DMS153 treated with DMSO at 0.1 percent for 48 hours (cell line): ENCODE data around the gene CD63.
"Not testable (repeated sequence)": the region's sequence is repeated elsewhere in the genome, so short reads cannot be mapped to it uniquely, and the experiment has no call there.

Experiments
- DNase-seq: peaks from one replicate; lab custom pipeline; 2025; ENCODE audit not compliant: unreplicated experiment; lab: John Stamatoyannopoulos, UW

Gene CD63, protein sequence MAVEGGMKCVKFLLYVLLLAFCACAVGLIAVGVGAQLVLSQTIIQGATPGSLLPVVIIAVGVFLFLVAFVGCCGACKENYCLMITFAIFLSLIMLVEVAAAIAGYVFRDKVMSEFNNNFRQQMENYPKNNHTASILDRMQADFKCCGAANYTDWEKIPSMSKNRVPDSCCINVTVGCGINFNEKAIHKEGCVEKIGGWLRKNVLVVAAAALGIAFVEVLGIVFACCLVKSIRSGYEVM

DNA sequence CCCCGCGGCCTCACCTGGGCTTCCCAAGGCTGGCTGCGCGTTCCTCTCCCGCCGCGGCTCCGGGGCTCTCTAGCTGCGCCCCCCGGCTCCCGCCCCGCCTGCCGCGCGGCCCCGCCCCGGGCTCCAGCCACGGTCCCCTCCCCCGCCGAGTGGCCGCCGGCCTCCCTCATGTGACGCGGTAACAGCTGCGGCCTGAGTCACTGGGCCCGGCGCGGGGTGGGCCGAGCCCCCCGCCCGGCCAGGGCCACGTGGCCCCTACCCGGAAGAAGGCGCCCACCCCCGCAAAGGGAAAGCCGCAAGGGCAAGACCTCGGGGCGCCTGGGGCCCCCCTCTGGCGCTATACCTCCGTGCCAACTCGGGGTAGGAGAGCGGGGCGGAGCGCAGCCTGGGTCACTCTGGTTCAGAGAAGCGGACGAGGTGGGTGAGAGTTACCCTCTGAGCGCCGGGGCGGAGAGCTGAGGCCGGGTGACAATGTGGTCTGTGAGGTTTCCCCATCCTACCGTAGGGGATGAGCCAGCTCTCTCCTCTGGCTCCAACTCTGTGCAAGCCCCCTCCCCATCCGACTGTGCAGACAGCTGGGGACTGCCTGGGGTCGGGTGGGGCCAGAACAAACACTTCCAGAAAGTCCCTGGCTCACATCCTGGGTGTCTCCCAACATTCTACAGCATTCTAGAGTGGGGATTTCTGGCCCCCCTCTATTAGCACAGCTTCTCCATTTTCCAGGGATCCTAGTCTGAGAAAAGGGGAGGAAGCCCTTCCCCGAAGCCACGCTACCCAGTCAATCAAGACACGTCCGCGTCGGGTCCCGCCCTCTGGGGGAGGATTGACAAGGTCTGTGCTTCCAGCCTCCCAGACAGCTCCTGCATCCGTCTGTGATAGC is at the start of gene CD63:
Gene CD63, minus strand, starts transcription at position 71 of the 880 bp plus-strand sequence. CDS start 668 bp downstream, outside the sequence.
- peak; percentile 81 for DNase-seq

- no peak for DNase-seq
These were observed 49.0 kb upstream of the CD63 start for GRCh38 chr12:55777856-55778255.

GRCh38 chr12:55771736-55772135 is 42.9 kb upstream of the CD63 start:
- no peak for DNase-seq

DNA sequence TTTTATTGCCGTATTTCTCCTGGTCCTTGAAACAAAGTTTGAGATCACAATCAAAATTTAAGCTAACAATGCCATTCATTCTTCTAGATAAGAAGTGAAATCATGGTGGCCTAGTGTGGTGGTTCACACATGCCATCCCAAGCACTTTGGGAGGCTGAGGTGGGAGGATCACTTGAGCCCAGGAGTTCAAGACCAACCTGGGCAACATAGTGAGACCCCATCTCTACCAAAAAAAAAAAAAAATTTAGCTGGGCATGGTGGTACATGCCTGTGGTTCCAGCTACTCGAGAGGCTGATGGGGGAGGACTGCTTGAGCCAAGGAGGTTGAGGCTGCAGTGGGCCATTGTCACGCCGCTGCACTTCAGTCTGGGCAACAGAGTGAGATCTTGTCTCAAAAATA is 38.3 kb upstream of the CD63 start:
- no peak for DNase-seq

DNA sequence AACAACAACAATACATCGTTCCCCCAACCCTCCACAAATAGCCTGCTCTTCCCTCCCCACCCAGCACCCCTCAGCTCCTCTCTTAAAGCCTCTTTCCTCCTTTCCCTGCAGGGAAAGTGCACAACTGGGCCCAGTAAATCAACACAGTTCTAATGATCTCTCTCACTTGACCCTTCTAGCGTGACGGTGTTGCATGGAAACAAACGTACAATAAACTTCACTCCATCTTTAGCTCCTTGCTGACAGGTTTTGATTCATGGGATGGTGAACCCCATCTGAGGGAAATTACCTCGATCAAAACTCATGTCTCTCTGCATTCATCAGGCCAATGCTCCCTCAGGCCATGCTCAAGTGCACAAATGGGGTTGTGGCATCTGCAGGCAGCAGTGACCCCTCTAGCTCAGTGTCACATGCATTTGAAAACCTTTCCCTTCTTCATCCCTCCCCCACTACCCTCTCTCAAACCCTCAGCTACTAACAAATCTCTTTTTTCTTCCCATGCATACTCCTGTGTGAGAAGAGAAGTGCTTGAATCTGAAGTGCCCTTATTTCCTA is 37.0 kb upstream of the CD63 start:
- DNase-seq, result no peak

DNA sequence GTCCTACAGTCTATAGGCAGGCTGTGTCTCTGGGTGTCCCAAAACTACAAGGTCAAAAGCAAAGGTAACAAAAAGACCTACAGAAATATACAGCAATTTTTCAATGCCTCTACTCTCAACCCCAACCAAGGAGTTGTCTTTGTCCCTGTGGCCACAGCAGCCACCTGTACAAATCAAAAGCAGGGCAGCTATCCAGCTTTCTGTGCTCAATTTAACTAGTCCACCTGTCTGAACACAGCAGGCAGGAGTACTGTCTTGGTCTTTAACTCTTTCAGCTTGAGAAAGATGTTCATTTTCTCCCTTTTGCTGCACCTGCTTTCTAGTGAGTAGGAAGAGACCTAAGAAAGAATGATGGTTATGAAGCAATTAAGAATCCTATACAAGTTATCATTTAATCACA is 33.8 kb upstream of the CD63 start:
- DNase-seq, result no peak

- no peak for DNase-seq
These were observed 31.9 kb upstream of the CD63 start for GRCh38 chr12:55760663-55761062.

DNA sequence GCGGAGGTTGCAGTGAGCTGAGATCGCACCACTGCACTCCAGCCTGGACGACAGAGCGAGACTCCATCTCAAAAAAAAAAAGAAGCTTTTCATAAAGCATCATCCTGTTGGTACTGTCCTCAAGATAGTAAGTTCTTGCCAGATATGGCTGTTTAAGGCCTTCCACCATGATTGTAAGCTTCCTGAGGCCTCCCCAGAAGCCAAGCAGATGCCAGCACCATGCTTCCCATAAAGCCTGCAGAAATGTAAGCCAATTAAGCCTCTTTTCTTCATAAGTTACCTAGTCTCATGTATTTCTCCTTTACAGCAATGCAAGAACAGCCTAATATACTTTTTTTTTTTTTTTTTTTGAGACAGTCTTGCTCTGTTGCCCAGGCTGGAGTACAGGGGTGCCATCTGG is 29.8 kb upstream of the CD63 start:
- DNase-seq, result not testable (repeated sequence)

GRCh38 chr12:55757701-55758100 is 28.9 kb upstream of the CD63 start:
- no peak for DNase-seq

GRCh38 chr12:55755246-55755645 is 26.4 kb upstream of the CD63 start:
- no peak for DNase-seq

GRCh38 chr12:55748230-55748993 is 19.6 kb upstream of the CD63 start:
- no peak for DNase-seq

GRCh38 chr12:55746913-55747231 is 18.1 kb upstream of the CD63 start:
- no peak for DNase-seq

DNA sequence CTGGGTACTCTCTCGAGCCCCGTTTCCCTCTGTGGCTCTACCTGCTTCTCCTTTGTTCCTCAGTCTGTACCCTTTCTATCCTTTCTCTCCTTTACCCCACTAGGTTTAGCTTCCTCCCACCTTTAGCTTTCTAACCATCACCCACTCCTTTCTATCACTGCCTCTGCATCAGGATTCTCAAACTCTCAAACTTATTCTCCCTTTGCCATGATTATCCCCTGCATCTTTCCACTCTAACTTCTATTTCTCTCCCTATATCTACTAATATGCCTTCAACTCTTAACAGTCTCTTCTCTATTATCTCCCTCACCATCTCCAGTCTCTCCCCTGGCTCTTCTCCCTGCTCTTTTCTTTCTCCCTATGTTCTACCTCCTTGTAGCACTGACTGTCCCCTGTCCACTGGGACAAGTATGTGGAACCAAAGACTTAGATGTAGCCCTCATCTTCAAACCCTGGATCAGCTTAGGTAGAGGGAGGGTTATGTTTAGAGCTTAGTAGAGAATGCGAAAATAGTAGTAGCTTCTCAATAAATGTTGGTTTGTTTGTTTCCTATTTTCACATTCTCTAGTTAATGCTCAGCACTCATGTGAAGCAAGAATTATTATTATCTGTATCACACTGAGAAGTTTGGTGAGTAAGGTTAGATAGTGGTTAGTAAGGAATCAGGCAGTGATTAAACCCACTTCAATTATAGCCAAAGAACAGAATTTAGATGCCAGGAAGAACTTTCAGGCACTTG is 17.5 kb upstream of the CD63 start:
- DNase-seq, result no peak

DNA sequence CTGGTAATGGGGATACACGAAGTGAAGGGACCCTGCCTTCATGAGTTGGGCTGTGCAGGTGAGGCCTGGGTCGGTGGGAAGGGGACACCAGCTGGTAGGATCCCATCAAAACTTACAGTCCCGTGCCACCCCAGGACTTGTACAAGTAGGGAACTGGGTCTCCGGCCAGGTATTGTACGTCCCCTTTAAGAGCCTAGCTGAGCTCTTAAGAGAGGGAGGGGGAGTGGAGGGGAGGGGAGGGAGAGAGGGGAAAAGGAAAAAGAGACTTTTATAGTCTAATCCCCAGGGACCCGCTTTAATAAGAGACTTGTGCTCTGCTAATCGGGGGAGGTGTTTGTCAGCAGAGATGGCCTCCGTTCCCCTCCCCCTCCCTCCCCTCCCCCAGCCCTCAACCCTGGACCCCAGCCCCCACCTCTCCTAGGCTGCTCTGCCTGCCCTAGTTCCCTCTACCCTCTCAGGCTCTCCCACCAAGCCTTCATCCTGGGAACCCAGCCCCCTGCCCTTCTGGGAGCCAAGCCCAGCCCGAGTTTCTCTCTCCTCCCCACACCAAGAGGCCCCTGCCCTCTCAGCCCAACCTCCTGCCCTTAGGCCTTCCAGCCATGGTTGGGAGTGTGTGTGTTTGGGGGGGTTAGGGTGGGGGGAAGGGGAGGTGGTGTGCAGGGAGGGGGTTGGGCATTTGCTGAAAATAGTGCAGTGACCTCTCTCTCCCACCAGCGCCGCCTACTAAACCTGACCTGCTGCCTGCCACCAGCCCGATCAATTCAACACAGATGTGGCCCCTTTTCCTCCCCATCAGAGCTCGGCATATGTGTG is 16.8 kb upstream of the CD63 start:
- peak; percentile 87 for DNase-seq

- no peak for DNase-seq
These were observed 15.7 kb upstream of the CD63 start for GRCh38 chr12:55744340-55745030.

- DNase-seq, result no peak
These were observed 14.9 kb upstream of the CD63 start for GRCh38 chr12:55743406-55744339.

DNA sequence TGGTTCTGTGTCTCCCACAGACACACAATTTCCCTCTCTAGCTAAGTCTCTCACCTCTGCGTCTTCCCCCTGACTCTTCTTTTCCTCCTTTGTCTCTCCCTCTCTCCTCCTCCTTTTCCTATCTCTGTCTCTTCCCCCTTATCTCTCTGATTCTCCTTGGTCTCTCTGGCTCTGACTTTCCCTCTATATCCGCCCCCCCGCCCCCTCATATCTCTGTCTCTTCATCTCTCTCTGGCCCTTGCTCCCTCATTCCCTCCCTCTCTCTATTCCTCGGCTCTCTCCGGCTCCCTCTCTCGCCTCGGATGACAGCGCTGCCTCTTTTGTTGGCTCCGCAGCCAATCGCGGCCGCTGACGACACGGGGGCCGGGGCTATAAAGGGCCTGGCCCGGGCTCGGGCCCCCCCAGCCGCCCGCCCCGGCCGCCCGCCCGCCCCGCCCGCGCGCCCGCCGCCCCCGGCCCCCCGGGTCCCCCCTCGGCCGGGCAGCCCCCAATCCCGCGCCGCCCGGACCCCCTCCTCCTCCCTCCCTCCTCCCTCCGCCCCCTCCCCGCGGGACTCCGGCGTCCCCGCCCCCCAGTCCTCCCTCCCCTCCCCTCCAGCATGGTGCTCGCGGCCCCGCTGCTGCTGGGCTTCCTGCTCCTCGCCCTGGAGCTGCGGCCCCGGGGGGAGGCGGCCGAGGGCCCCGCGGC is 14.1 kb upstream of the CD63 start, which contains the start of gene GDF11:
Gene GDF11, plus strand, starts transcription at position 404 of the 687 bp plus-strand sequence. Its CDS starts 195 bp downstream, at position 599.
- DNase-seq, result peak; percentile 56
